GM10266 (cell line): ENCODE measurements around the gene TBC1D22A.

Experiments used
- DNase-seq: peaks from one replicate; pipeline ENCODE4 v3.0.0; 2012; ENCODE audit errors: extremely low spot score
- TF ChIP-seq, protein P1 (sequence below): IDR thresholded peaks from 2 replicates; pipeline ENCODE4 v1.5.1; 2012; ENCODE audit warnings: mild to moderate bottlenecking, low read depth; ENCODE audit not compliant: control insufficient read depth, insufficient read depth; ENCODE audit errors: missing control alignments

TBC1D22A gene

DNA sequence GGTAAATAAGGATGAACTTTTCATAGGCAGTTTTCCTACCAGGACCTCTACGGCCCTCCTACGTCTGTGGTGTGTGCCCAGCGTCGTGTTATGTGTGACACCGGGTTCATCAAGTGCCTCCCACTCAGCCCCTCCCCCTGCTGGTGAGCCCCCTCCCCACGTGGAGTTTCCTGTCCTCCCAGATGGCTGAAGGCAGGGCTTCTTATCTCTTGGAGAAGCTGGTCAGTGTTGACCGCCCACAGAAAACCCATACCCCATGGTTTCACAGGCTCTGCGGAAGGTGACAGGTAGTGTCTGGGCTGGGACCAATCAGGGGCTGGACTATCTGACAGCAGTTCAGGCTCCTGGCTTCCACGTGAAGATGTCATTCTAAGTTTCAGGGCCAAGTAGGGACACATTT lies 393.5 kb downstream of the TBC1D22A start:
- TF ChIP-seq, protein P1, sequence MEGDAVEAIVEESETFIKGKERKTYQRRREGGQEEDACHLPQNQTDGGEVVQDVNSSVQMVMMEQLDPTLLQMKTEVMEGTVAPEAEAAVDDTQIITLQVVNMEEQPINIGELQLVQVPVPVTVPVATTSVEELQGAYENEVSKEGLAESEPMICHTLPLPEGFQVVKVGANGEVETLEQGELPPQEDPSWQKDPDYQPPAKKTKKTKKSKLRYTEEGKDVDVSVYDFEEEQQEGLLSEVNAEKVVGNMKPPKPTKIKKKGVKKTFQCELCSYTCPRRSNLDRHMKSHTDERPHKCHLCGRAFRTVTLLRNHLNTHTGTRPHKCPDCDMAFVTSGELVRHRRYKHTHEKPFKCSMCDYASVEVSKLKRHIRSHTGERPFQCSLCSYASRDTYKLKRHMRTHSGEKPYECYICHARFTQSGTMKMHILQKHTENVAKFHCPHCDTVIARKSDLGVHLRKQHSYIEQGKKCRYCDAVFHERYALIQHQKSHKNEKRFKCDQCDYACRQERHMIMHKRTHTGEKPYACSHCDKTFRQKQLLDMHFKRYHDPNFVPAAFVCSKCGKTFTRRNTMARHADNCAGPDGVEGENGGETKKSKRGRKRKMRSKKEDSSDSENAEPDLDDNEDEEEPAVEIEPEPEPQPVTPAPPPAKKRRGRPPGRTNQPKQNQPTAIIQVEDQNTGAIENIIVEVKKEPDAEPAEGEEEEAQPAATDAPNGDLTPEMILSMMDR: no peak
- DNase-seq: no peak

DNA sequence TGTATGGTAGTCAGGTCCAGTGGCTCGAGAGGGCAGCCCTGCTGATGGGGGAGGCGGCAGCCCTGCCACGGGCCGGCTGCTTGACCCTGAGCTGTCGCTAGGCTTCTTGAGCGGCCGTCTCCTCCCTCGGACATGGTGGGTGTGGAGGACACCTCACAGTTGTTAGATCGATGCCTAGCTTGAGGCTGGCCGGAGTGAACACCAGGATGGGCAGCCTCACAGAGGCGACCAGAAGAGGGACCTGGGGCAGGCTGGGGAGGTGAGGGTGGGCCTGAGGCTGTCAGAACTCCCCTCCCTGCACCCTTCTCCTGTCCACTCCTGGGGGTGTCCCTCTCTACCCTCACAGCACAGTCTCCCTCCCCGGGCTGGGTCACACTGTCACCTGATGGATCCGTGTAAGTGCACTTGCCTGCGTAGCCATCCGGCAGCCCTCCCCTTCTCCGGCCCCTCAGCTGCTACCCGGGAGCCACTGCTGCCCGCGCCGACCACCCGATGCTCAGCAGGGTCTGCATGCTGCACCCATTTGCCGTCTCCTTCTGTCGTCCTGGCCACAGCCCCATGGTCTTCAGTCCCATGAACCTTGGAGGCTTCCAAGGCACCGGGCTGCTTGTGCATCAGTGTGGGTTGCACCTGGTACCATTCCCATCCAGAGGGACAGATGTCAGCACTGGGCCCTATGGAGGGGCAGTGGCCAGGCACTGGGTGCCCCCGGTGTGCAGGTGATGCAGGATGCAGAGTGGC lies 394.1 kb downstream of the TBC1D22A start:
- TF ChIP-seq, protein P1: no peak
- DNase-seq: no peak

DNA sequence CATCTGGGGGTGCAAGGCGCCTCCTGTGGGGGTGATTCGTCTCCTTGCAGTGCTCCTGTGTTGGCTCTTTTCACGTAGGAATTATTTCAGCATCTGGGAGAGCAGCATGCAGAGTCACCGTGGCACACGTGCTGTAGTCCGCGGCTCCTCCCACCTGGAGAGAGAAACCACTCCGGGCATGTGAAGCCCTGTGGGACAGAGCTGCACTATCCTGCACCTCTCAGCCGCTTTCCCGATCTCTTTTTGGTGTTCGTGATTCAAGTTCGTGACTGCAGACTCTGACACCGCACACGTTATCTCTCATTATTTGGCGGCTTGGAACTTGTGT lies 394.6 kb downstream of the TBC1D22A start:
- TF ChIP-seq, protein P1: no peak
- no peak for DNase-seq

DNA sequence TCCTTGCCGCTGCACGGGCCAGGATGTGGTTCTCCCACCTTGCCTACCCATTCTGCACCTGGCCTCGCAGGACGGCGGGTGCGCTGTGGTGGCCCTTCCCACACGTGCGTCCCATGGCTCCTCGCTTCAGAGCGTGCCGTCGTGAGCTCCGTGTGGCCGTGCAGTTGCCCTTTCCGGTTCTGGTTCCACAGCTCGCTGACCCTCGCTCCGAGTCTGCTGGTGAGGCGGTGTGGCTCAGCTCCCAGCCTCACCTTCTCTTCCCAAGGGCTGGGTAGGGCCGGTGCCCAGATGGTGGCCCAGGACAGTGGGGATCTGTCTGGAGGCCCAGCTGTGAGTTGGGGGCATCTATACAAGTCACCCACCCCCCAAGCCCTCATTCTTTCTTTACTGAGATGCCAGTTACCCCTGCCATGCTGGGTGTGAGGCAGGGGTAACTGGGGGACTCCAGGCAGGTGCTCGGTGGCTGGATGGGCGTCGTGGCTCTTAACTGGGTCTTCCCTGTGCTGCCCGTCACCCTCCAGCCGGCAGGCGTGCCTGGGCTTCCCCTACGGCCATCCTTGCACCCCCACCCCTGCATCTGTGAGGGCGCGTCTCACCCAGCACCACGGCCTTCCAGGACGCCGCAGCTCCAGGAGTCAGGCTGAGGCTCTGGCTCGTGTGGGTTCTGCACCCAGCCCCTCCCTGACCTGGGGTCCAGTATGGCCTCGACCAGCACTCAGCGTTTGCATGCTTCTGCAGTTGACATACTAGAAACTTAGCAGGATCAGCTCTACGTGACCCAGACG lies 395.2 kb downstream of the TBC1D22A start:
- TF ChIP-seq, protein P1: no peak
- no peak for DNase-seq

DNA sequence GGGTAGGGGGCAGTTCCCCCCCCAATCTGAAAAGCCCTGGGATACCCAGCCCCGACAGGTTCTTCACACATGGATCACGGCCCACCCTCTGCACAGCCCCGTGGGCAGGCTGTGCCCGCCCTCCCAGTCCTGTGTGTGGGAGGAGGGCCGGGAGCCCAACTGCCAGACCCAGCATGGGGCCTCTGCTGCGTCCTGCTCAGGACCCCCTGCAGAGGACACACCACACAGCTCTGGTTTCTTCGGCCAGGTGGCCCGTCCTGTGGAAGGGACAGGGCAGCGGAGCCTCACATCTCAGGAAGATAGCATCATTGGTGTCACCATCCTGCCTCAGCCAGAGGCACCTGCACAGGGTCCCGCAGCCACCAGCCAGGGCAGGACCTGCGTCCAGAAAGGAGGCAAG lies 396.0 kb downstream of the TBC1D22A start:
- TF ChIP-seq, protein P1: no peak
- no peak for DNase-seq

DNA sequence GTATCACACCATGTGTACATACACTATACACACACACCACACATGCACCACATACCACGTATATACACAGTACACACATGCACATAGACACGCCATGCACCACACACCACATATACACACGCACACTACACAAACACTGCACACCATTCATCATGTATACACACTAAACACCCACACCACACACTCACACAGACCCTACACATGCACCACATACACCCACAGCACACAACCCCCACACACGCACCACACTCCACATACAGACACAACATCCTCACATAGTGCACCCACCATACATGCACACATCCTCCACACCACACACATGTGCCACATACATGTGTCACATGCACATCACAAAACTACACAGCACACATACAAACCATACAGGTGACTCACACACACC lies 397.1 kb downstream of the TBC1D22A start:
- DNase-seq: no peak
- TF ChIP-seq, protein P1: no peak

DNA sequence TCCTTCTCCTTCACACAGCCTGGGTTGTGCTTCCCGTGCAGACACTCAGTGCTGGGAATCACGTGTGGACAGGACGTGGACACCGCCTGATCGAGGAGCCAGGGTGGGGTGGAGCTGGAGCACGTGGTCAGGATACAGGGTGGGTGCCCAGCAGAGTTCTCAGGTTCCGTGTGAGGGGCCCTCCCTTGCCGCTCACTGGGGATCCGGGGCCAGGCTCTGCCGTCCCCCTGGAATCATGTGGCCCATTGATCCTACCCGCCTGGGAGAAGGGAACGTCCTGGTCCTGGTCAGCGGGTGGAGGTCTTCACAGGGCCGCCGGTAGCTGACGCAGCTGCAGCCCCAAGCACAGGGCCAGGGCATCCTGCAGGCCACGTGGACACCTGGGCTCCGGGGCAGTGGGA lies 397.7 kb downstream of the TBC1D22A start:
- TF ChIP-seq, protein P1: no peak
- DNase-seq: no peak
